Chondrocyte (in vitro differentiated cells): ENCODE measurements around the gene SEMA5A. TPM values are rescaled to one million over a fixed set of nuclear protein-coding genes. Genes with fewer than 3 reads are reported as not detected.

Source experiments
- DNase-seq: peaks from one replicate; pipeline ENCODE4 v3.0.0; 2021; ENCODE audit warnings: mixed read lengths, low spot score
- H3K27ac Mint-ChIP-seq: one replicate; pipeline ENCODE4 v1.8.0; 2021; ENCODE audit warnings: mild to moderate bottlenecking, moderate library complexity, mixed read lengths; ENCODE audit not compliant: unreplicated experiment
- H3K27me3 Mint-ChIP-seq: 2 replicates; pipeline ENCODE4 v1.8.0; 2021; ENCODE audit warnings: low read depth, mixed read lengths
- H3K36me3 Mint-ChIP-seq: 2 replicates; pipeline ENCODE4 v1.8.0; 2021; ENCODE audit warnings: low read depth, mixed read lengths
- H3K4me1 Mint-ChIP-seq: 2 replicates; pipeline ENCODE4 v1.8.0; 2021; ENCODE audit warnings: low read depth, mild to moderate bottlenecking, mixed read lengths
- H3K4me3 Mint-ChIP-seq: one replicate; pipeline ENCODE4 v1.8.0; 2021; ENCODE audit warnings: mild to moderate bottlenecking, moderate library complexity, mixed read lengths; ENCODE audit not compliant: unreplicated experiment
- H3K9me3 Mint-ChIP-seq: 2 replicates; pipeline ENCODE4 v1.8.0; 2021; ENCODE audit warnings: low read depth, mixed read lengths
- microRNA-seq: library from miRNA; unstranded; fragments of <30 nt; microRNA quantifications from one replicate; pipeline ENCODE4 v1.2.0, GENCODE V29; 2020; ENCODE audit warnings: borderline number of aligned reads
- total RNA-seq: library from RNA; stranded (reverse); gene quantifications from 3 replicates; pipeline ENCODE4 v1.2.1, GENCODE V29; 2021
- TF ChIP-seq, protein P1 (sequence below): fragments of 200-600 bp; sonication (generic); IDR thresholded peaks from 2 replicates; pipeline ENCODE4 v1.5.0; 2021; ENCODE audit warnings: antibody characterized with exemption, mild to moderate bottlenecking, moderate library complexity

Gene SEMA5A
- total RNA-seq, 1 donor from 2014 or later, result 249 TPM

GRCh38 chr5:9015260-9015936 is 530.5 kb downstream of the SEMA5A start:
- TF ChIP-seq, protein P1, sequence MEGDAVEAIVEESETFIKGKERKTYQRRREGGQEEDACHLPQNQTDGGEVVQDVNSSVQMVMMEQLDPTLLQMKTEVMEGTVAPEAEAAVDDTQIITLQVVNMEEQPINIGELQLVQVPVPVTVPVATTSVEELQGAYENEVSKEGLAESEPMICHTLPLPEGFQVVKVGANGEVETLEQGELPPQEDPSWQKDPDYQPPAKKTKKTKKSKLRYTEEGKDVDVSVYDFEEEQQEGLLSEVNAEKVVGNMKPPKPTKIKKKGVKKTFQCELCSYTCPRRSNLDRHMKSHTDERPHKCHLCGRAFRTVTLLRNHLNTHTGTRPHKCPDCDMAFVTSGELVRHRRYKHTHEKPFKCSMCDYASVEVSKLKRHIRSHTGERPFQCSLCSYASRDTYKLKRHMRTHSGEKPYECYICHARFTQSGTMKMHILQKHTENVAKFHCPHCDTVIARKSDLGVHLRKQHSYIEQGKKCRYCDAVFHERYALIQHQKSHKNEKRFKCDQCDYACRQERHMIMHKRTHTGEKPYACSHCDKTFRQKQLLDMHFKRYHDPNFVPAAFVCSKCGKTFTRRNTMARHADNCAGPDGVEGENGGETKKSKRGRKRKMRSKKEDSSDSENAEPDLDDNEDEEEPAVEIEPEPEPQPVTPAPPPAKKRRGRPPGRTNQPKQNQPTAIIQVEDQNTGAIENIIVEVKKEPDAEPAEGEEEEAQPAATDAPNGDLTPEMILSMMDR, result no peak
- Mint-ChIP-seq H3K27ac (peak overlapping the region; percentile 92), H3K4me3 (no peak overlapping the region), H3K4me1 (peaks cover 51% of the 10 kb centered on the region), H3K27me3 (no peaks in the 10 kb centered on the region), H3K36me3 (no peaks in the 10 kb centered on the region), H3K9me3 (peaks cover under 1% of the 10 kb centered on the region)
- DNase-seq, result no peak

GRCh38 chr5:9013147-9013546 is 532.7 kb downstream of the SEMA5A start:
- H3K9me3 Mint-ChIP-seq, result no peaks in the 10 kb centered on the region
- peak overlapping the region; percentile 52 for H3K27ac Mint-ChIP-seq
- no peaks in the 10 kb centered on the region for H3K27me3 Mint-ChIP-seq
- H3K4me1 Mint-ChIP-seq, result peaks cover 57% of the 10 kb centered on the region
- TF ChIP-seq, protein P1, result no peak
- H3K4me3 Mint-ChIP-seq, result no peak overlapping the region
- no peak for DNase-seq
- H3K36me3 Mint-ChIP-seq, result no peaks in the 10 kb centered on the region

GRCh38 chr5:9009931-9010651 is 535.8 kb downstream of the SEMA5A start:
- Mint-ChIP-seq H3K36me3 (peaks cover 4% of the 10 kb centered on the region), H3K4me1 (peaks cover 36% of the 10 kb centered on the region), H3K27ac (no peak overlapping the region), H3K27me3 (no peaks in the 10 kb centered on the region), H3K4me3 (no peak overlapping the region), H3K9me3 (peaks cover 15% of the 10 kb centered on the region)
- no peak for DNase-seq
- TF ChIP-seq, protein P1, result no peak

DNA sequence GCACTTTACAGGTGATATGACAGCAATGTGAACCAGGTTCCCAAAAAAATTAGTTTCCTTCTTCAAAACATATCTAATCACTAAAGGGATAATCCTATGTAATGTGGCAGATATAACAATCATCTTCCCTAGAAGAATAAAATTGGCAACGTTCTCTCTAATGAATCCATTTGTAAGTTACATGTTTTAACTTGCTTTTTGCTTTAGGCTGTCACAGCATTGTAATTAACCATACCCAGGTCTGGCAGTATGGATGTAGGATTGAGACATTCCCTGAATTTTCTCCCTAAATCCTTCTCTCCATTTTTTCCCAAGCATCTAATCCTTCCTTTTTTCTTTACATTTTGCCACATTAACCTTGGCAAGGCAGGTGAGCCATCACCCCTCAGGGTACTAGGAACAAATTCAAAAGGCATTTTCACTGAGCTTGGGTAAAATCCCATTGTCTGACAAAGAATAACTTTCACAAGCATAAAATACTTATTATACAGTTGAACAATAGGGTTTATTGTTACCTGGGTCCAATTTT is 548.3 kb downstream of the SEMA5A start:
- no peak overlapping the region for H3K4me3 Mint-ChIP-seq
- H3K27ac Mint-ChIP-seq, result no peak overlapping the region
- H3K27me3 Mint-ChIP-seq, result no peaks in the 10 kb centered on the region
- H3K4me1 Mint-ChIP-seq, result peaks cover 15% of the 10 kb centered on the region
- H3K36me3 Mint-ChIP-seq, result no peaks in the 10 kb centered on the region
- no peak for DNase-seq
- TF ChIP-seq, protein P1, result no peak
- H3K9me3 Mint-ChIP-seq, result peaks cover 6% of the 10 kb centered on the region

DNA sequence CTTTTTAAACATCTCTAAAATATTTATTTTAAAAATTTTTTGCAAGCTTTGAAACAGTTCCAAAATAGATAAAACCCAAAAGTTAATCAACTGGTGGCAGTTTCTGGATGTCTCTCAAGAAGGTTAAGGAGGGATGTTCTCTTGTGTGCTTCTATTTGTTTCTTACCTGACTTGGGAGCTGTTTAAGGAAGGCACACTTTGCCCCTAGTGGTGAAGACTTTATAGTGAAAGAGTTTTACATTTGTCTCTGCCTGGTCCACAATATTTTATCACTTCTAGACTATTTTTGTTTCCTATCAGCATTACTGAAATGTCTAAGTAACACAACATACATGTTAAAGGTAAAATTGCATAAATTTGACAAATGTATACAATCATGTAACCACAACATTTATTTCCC is 552.8 kb downstream of the SEMA5A start:
- no peak overlapping the region for H3K4me3 Mint-ChIP-seq
- peaks cover 13% of the 10 kb centered on the region for H3K9me3 Mint-ChIP-seq
- TF ChIP-seq, protein P1, result peak; percentile 78
- DNase-seq, result no peak
- no peak overlapping the region for H3K27ac Mint-ChIP-seq
- no peaks in the 10 kb centered on the region for H3K36me3 Mint-ChIP-seq
- peaks cover 15% of the 10 kb centered on the region for H3K4me1 Mint-ChIP-seq
- no peaks in the 10 kb centered on the region for H3K27me3 Mint-ChIP-seq

Small RNAs within 50 kb of the gene (microRNA-seq; reads per million reads assigned to microRNA genes)
- 16.6 reads per million, percentile 32 among the genes with 10 or more reads in this experiment for gene MIR4636

Other genes with a start within 250 kb of the SEMA5A start
- 1.6 to 1.7 TPM in 2 of 3 replicates, not detected in the other for gene TAS2R1, start 84.3 kb upstream of the SEMA5A start, total RNA-seq